GM21529 (cell line): ENCODE results near the gene RAPGEF5.

Source experiments
- ATAC-seq: cut with Tn5 transposase; IDR thresholded peaks from one replicate; pipeline ENCODE4 v1.9.1; 2021; ENCODE audit not compliant: unreplicated experiment

The RAPGEF5 gene

DNA sequence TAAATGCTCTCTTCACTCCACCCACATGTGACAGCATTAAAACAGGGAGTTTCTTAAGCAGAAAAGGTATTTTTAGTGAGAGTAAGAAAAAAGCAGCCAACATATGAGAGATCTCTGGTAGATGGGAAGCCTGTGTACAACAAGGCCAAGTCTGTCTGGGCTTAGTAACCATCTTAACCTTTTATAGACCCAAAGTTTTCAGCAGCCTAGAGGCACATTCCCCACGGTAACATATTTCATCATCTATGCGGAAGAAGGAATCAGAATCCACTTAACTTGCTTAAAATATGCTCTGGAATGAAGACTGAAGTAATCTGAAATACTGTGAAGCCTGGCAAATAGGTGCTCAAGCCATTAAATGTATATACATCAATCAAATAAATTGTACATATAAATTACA lies 127.8 kb downstream of the RAPGEF5 start:
- ATAC-seq = no peak

DNA sequence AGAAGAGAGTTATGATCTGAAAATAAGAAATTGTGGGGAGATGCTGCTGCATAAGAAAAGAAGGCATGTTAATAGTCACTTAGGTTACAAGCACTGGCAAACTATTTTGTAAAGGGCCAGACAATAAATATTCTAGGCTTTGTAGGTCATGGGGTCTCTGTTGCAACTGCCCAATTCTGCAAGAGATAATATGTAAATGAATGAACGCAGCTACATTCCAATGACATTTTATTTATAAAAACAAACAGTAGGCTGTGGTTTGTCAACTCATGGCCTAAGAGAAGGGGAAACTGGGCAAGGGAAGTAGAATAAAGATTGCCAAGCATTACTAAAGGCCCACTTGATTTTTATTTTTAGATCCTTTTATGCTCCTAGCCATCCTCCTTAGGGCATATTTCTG lies 133.1 kb downstream of the RAPGEF5 start:
- ATAC-seq = no peak

DNA sequence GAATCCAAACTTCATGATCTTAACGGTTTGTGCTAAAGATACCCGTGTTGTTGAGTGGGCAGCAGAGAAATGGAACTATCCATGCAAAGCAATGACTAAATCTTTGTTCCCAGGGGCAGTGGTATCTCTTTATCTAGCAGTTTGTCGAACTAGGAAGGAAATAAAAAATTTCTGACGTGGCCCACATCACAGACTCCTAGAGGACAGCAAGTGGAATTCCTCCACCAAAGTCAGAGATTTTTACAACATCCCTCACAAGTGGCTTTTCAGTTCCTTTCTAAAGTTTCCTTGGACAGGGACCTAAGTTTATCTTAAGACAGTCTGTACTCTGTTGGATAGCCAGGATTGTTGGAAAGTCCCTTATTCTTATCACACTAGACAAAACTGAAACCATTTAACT lies 136.0 kb downstream of the RAPGEF5 start:
- ATAC-seq = no peak

DNA sequence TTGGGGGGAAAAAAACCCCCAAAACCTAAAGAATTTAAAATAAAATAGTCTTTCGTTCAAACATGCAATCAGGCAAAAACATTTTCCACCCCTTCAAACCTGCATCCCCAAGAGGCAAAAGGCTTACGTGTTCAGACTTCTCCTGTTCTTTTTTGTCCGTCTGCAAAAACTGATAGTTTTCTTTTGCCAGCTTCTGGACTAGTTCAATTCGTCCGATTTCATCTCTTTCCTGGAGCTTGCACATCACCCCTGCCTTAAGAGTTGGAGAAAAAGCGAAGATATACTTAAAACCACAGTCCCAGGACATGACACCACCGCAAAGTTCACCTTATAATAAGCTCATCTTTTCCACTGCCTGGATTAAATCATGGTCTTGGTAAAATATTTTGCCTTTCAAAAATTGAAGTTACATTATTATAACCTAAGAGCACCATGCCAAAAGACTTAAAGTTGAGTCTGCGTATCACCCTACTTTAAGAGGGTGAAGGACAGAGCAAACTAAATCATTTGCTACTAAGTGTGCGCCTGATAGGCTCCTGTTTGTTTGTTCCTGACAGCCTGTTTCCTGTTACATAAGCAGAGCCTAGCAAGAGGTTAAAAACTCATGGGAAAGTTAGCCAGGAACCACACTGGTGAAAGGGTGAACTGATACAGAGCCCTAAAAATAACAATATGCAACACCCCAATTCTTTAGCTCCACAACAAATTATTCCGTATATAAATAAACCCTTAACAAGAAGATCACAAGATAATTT lies 137.0 kb downstream of the RAPGEF5 start:
- ATAC-seq = no peak

DNA sequence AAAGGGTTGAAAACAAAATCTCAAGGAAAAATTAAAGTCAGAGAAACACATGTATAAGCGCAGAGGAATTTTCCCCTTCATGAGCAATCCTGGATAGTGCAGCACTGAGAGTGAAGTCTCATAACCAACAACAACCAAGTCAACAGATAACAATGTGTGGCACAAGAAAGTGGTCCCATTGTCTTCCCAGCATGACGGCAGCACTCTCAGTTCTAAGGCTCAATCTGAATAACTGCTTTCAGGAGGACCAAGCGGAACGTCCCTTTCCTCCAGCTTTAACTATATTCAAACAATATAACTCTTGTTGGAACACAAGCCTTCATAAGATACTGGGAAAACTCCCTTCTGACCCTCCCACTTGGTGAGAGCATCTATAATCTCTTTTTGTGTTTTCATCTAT lies 137.9 kb downstream of the RAPGEF5 start:
- ATAC-seq = no peak

DNA sequence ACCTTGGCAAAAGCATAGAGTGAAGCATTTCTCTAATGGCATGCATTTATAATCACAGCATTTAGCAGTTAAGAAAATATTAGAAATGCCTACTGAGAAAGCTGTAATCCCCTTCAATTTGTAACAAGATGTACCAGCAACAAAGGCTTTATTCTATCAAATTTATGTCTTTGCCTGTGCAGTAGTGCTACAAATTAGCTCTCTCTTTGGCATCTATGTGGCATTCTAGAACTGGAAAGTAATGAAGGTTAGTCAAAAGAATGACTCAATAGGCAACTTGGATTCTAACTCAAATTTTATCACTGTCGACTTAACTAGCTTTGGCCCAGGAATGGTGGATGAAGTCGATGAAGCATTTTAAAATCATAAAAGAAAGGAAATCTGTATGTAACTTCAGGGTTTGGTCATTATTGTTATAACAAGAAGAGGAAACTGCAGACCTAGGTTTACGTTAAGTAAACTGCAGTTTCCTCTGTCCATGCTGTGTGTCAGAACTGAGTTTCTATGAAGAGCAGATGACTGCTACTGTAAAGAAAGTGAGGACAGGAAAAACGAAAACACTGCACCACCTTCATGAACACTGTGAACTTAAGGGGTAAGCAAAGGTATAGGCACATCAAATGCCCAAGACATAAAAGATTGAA lies 140.0 kb downstream of the RAPGEF5 start:
- no peak for ATAC-seq

DNA sequence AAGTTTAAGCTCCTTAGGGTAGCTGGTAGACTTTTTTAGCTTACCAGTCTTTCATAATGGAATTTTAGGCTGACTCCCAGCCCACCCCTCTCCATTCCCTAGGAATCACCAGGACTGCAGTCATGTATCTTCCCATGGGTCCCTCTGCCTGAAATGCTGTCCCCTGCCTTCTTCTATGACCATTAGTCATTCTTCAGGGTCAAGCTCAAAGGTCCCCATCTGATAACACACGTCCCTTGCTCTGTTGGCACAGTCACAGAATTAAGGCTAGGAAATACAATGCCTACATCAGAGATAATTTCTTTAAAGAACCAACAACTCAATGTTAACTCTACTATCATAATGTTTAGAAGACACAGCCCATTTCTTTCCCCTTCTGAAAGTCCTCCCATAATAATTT lies 140.6 kb downstream of the RAPGEF5 start:
- ATAC-seq = no peak

DNA sequence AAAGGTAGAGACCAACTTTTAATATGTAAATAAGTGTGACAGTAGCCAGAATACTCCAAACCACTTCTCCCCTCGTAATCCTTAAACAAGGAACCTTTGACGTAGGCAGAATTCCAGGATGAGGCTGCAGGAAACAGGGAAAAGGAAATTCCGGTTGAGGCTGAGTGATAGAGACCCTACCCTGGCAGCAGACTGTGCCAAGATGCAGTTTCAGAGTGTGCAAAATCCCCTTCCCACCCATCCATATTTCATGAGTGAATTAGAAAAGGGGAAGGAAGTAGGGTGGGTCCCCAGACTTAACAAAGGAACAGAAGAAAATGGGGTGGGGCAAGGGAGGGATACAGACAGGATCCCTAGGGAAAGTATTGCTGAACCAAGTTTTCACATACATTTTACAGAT lies 143.0 kb downstream of the RAPGEF5 start:
- no peak for ATAC-seq

DNA sequence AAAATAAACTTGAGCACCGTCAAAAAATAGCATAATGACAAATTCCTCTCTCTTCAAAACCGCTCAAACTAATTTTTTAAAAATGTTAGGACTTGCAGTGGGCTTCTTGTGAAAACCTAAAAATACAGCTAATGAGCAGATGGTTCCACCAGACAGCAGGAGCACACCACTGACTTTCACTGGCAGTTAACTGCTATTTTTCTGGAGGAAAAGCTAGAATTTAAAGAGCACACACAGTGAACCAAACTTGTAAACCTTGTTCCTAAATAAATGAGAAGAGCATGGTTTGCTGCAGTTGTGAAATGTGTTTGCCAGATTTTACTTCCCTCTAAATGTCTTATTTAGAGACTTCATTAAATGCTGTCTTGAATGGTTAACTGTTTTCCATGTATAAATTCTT lies 143.9 kb downstream of the RAPGEF5 start:
- ATAC-seq = no peak

DNA sequence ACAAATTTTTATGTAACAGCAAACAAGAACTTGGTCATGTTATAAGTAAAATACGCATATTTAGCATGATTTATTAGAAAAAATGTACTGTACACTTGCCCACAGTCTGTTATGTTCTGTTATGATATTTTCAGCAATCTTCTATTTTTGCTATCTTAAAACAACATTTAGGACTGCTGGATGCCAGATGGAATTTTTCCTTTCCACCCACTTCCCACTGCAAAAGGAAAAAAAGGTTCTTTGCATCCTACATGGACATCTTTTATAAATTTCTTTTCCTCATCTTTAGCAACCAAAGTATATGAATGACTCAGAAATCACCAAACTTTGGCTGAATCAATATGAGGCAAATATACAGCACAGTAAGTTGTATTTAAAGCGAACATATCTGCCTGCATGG lies 146.0 kb downstream of the RAPGEF5 start:
- no peak for ATAC-seq

DNA sequence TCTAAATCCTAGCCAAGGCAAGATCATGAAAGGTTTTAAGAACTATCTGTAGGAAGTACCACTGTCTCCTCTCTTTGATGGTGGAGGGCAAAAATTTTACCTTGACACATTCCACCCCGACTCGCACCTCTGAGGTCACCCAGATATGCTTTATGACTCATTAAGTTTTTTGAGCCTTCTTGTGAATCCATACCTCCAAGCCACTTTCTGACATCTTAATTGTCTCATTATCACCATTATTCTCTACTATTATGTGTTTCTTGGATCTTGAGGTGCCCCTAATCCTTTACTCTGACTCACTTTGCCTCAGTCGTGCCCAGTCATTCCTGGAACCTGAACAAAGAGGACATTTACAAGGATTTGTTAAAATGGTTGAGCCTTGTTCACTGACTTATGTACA lies 146.6 kb downstream of the RAPGEF5 start:
- ATAC-seq = no peak

DNA sequence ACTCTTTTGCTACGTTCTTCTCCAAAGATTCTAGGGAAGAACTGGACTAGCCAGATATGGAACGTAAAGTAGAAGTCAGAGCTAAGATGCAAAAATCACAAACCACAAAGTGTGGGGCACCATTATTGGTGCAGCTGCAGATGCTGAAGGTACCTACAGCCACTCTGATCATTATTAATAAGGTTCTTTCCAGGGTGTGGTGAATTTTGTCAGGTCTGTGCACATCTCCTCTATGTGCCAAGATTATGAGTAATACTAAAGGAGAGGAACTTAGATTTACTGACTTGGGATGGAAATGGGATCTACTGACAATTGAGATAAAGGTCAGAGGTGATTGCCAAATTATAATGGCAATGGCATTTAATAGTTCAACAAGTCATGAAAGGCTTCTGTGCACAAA lies 148.2 kb downstream of the RAPGEF5 start:
- no peak for ATAC-seq

DNA sequence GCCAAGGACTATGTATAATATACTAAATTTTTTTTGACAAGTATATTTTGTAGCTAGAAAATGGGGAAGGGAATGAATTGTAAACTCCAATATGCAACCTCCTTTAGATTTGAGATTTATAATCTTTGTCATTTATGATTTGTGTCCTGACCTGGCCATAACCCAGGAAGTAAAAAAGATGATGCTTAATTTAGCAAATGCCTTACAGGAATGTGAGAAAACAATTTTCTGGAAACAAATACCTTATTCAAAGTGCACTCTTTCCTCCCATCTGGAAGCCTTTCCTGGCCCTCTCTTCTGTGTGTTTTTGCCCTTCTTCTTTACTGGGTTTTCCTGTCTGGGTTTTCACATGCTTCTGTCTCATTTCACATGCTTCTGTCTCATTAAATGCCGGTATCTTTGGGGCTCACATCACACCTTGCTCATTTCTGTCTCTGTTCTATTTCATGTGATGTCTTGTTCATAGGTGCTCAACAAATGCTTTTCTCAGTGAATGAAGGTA lies 149.2 kb downstream of the RAPGEF5 start:
- no peak for ATAC-seq

DNA sequence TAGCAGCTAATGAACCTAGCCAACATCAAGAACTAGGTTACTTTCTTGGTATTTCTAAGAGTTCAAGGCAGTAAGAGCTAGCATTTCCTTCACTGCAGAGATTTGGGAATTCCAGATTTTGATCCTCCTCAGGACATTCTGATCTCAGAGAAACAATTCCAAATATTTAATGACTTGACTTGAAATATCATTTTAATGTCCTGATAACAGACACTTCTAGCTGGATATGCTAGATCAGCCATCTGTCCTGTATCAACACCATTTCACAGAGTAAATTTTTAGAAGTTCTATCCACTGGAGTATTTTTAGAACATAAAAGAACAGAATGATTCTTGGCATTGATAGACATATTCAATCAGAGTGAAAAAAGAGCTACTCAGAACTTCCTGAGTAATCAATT lies 151.3 kb downstream of the RAPGEF5 start:
- no peak for ATAC-seq

DNA sequence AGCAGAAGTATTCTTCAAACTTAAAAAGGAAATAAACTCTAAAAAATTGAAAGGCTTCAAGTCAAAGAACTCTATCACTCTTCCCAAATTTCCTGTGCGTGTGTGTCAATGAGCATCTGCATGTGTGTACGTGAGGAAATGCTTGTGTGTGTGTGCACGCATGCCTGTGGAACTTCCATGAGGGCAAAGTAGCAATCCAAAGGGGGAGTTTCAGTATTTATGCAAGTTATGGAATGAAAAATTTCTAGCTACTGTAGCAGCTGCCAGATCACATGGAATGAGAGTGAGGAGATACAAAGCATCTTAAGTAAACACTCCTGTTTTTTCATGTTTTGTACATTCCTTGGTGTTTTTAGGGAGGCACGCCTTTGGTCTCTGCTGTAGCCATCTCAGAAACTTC lies 152.6 kb downstream of the RAPGEF5 start:
- ATAC-seq = no peak

DNA sequence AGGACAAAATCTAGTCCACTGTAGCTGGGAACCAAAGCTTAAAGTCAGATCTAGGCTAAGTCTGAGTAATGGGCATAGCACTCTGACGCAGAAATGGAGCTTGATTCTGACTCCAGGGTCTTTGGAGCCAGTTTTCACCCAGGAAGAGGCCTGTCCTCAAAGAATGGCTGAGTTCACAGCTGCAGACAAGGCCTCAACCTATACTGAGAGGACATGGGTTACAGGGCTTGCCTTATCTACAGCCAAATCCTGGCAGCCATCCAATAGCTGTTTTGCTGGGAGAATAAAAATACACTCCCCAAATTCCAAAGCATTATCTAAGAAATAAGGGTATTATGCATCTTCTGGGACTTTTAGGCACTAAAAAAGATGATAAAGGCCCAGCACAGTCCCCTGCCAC lies 154.8 kb downstream of the RAPGEF5 start:
- ATAC-seq = no peak

DNA sequence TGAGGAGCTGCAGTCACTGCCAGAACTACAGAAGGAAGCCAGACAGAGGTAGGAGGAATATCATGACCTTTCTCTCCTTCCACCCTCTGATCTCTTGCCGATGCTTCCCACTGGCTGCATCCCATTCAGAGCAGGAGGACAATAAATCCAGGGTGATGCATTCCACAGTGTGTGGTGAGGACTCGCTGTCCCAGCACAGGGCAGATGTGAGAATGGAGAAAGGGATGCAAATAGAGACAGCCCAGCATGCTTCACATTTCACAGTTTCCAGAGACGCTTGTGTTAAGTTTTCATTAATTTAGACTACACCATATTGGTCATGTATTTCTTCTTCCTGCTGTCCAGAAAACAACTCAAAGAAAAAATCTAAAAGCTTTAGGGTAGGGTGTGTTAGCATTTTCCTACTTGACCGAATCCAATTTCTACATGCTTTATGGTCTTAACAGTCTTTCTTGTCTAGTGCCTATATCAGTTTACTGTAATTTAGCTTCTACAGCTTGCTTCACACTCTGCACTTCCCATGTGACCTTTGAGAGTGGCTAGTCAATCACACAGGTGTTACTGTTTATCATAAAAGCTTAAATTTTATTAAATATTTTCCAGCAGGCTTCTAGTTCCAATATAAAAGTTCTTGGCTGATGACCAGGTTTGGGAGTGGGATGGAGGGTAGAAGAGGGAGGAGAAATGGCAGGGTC lies 155.6 kb downstream of the RAPGEF5 start:
- no peak for ATAC-seq

DNA sequence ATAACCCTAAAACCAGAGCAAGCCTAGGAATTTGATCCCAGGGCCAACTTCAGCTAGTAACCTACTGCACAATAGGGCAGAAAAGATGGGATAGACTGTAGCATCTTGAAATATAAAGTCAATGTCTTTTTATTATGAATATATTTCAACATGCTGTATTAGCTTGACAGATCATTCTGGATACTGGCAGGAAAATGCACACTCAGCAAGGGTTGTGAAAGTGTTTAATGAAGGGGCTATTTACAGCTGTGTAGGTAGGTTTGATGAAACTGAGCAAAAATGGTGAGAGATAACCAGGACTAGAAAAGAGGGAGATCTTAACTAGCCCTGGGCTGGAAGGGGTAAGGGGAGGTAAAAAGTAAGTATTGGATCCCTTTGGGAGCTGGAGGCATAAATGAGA lies 156.2 kb downstream of the RAPGEF5 start:
- no peak for ATAC-seq

DNA sequence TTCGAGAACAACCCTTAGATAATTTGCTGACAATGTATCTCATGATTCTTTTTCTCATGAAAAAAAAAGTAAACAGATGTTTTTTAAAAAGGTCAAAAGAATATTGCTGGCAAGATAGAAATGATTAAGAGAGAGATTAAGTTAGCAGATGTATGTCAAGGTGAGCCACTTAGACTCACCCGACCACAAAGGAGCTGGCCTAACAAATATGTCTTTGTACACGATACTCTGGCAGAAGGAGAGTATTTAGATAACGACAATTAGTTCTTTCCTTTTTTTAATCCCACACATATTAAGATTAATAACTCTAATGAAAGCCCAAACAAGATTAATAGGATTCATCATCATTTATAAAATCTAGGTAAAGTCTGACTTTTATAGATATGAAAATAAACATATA lies 156.7 kb downstream of the RAPGEF5 start:
- ATAC-seq = no peak

DNA sequence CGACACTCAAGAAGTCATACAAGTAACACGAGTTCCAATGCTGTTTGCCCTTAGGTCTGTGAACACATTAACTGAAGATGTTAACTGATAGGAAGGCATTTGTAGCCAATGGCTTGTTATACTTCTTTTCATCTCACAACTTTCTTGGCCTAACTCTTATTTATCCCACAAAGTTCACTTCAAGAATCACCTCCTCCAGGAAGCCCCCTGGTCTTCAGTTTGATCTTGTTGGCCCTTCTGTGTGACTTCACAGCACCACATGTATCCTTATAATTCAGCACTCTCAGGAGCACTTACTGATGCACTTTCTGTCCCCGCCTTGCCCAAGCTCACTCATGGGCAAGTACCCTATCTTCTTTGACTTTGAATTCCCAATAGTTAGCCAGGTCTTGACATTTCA lies 159.6 kb downstream of the RAPGEF5 start:
- no peak for ATAC-seq

DNA sequence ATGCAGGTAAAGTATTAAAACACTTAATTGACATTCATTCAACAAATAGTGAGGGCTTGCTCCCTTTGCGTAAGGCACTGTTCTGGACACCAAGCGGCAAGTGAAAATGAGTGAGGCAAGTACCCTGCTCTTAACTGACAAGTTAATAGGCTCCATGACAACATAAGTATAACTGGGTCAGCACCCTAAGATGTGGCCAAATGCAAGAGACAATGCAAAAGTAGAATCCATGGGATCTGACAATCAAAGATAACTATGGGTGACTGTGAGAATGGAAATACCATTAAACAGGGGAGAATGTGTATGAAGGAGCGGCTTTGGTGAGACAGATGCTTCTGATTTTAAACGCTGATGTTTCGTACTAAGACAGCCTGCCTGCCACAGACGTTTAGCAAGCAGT lies 160.5 kb downstream of the RAPGEF5 start:
- ATAC-seq = no peak
